Erythroblast (primary cell): Measurements from ENCODE around the gene RAI14.

Experiments used
- GATA1 ChIP-seq: IDR thresholded peaks from 2 replicates; pipeline ENCODE4 v1.6.1; 2011; ENCODE audit warnings: low read depth, mild to moderate bottlenecking, control low read depth, low read length, moderate library complexity
- POLR2A ChIP-seq: IDR thresholded peaks from 2 replicates; pipeline ENCODE4 v1.6.1; 2011; ENCODE audit warnings: mild to moderate bottlenecking, low read length

DNA sequence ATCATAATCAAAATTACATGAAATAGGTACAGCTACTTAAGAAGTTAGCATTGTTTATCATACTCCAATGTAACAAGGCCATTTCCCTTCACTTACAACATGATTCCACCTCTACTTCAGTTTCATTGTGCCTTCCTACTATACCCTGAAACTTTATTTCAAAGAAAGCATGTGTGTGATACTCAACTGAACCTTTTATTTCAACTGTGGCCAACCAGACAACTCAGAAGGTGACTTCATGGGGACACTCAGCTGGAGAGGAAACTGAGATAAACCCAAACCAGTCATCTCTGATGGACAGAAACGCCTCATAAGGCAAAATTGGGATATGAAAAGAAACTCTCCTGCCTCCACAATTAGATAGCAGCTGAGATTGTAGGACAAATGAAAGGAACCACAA is 177.0 kb downstream of the RAI14 start:
- TF ChIP-seq POLR2A = no peak
- TF ChIP-seq GATA1 = no peak
